Activated T-cell treated with anti-CD3 and anti-CD28 coated beads for 48 hours (primary cell): ENCODE results near the gene LOXL4.

Source experiments
- DNase-seq: peaks from one replicate; pipeline ENCODE4 v3.0.0-alpha.2; 2020; ENCODE audit warnings: low read depth

The LOXL4 gene

GRCh38 chr10:98263088-98263487, 4.9 kb downstream of the LOXL4 start:
- DNase-seq = no peak

- no peak for DNase-seq
Observed at GRCh38 chr10:98262571-98262970, 5.4 kb downstream of the LOXL4 start.

- no peak for DNase-seq
Observed at GRCh38 chr10:98261436-98262277, 6.3 kb downstream of the LOXL4 start.

- DNase-seq = no peak
Observed at GRCh38 chr10:98260752-98261151, 7.2 kb downstream of the LOXL4 start.

- no peak for DNase-seq
Observed at GRCh38 chr10:98260350-98260749, 7.6 kb downstream of the LOXL4 start.

GRCh38 chr10:98259606-98260315, 8.2 kb downstream of the LOXL4 start:
- no peak for DNase-seq

- DNase-seq = no peak
Observed at GRCh38 chr10:98258683-98259454, 9.1 kb downstream of the LOXL4 start.

GRCh38 chr10:98257961-98258360, 10.0 kb downstream of the LOXL4 start:
- no peak for DNase-seq

- DNase-seq = no peak
Observed at GRCh38 chr10:98257198-98257597, 10.8 kb downstream of the LOXL4 start.

- DNase-seq = no peak
Observed at GRCh38 chr10:98256692-98257091, 11.3 kb downstream of the LOXL4 start.

GRCh38 chr10:98255146-98255877, 12.7 kb downstream of the LOXL4 start:
- no peak for DNase-seq

GRCh38 chr10:98254234-98254974, 13.6 kb downstream of the LOXL4 start:
- no peak for DNase-seq

GRCh38 chr10:98253499-98253898, 14.5 kb downstream of the LOXL4 start:
- DNase-seq = no peak

GRCh38 chr10:98252464-98252863, 15.5 kb downstream of the LOXL4 start:
- DNase-seq = no peak

- no peak for DNase-seq
Observed at GRCh38 chr10:98251399-98251798, 16.6 kb downstream of the LOXL4 start.

- no peak for DNase-seq
Observed at GRCh38 chr10:98249134-98249533, 18.9 kb downstream of the LOXL4 start.

- DNase-seq = no peak
Observed at GRCh38 chr10:98248018-98248417, 20.0 kb downstream of the LOXL4 start.

- DNase-seq = no peak
Observed at GRCh38 chr10:98246911-98247805, 20.8 kb downstream of the LOXL4 start.

- no peak for DNase-seq
Observed at GRCh38 chr10:98244586-98244985, 23.4 kb downstream of the LOXL4 start.

GRCh38 chr10:98244141-98244540, 23.9 kb downstream of the LOXL4 start:
- no peak for DNase-seq
